GM12891 (cell line): ENCODE measurements around the gene AGPAT4.

Experiments
- PAX5 ChIP-seq: IDR thresholded peaks from 2 replicates; pipeline ENCODE4 v1.6.1; 2011; ENCODE audit warnings: low read length, moderate library complexity, mild to moderate bottlenecking; ENCODE audit not compliant: insufficient read depth, severe bottlenecking
- POLR2A ChIP-seq: IDR thresholded peaks from 2 replicates; pipeline ENCODE4 v1.6.1; 2011; ENCODE audit warnings: low read depth, low read length, control low read depth
- POLR2AphosphoS5 ChIP-seq: IDR thresholded peaks from 2 replicates; pipeline ENCODE4 v1.6.1; 2011; ENCODE audit warnings: low read depth, low read length, control low read depth
- POU2F2 ChIP-seq: IDR thresholded peaks from 2 replicates; pipeline ENCODE4 v1.6.1; 2011; ENCODE audit warnings: low read depth, mild to moderate bottlenecking, control low read depth, low read length, moderate library complexity
- SPI1 ChIP-seq: IDR thresholded peaks from 2 replicates; pipeline ENCODE4 v1.6.1; 2011; ENCODE audit warnings: low read depth, low read length, control low read depth
- TAF1 ChIP-seq: IDR thresholded peaks from 2 replicates; pipeline ENCODE4 v1.6.1; 2011; ENCODE audit warnings: low read depth, low read length, control low read depth

DNA sequence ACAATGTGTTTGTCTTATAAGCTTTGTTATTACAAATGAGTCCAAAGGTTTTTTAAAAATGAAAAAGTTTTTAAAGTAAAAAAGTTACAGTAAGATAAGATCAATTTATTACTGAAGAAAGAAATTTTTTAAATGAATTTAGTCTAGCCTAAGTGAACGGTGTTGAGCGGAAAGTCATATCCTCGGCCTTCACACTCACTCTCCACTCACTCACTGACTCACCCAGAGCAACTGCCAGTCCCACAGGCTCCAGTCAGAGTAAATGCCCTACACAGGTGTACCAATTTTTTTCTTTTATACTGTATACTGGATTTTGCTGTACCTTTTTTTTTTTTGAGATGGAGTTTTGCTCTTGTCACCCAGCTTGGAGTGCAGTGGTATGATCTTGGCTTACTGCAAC, 42.7 kb upstream of the AGPAT4 start:
- no peak for TF ChIP-seq POLR2AphosphoS5
- no peak for TF ChIP-seq TAF1
- no peak for TF ChIP-seq POLR2A
- TF ChIP-seq SPI1: no peak
- no peak for TF ChIP-seq POU2F2
- TF ChIP-seq PAX5: no peak
